ENCODE results near the gene SUGP2. TPM values are rescaled to one million over a fixed set of nuclear protein-coding genes. Genes with fewer than 3 reads are reported as not detected.

The SUGP2 gene
- total and polyA plus RNA-seq, 2 experiments from 2014 or later: 102 to 109 TPM

GRCh38 chr19:18989316-18989715 is 44.0 kb downstream of the SUGP2 start:
- Histone ChIP-seq H3K36me3 (ENCODE audit: insufficient read depth) (peaks cover 9% of the 10 kb centered on the region), H3F3A (replicated peaks; ENCODE audit: low read depth) (peaks cover 16% of the 10 kb centered on the region), H4K20me1 (replicated peaks; ENCODE audit: insufficient read depth) (peaks cover 6% of the 10 kb centered on the region; the same call in 1 of the 2 replicates), H3K4me3 (no peak overlapping the region), H3K27ac (ENCODE audit: low read depth) (no peak overlapping the region), H3K27me3 (ENCODE audit: insufficient read depth) (no peaks in the 10 kb centered on the region), H3K4me1 (ENCODE audit: insufficient read depth) (no peaks in the 10 kb centered on the region; the same call in 1 of the 2 replicates), H3K79me2 (replicated peaks; ENCODE audit: insufficient read depth) (no peaks in the 10 kb centered on the region), H3K9me2 (ENCODE audit: insufficient read depth) (no peaks in the 10 kb centered on the region), H2AFZ (no peak overlapping the region), H3K4me2 (no peak overlapping the region)
- Mint-ChIP-seq H3K9me3 (no peaks in the 10 kb centered on the region), H3K4me1 (peaks cover 1% of the 10 kb centered on the region; the same call in 1 of the 3 replicates), H3K27ac (no peak overlapping the region), H3K4me3 (no peak overlapping the region; the same call in 2 of the 3 replicates), H3K27me3 (ENCODE audit: insufficient read depth, low read depth, poor library complexity) (peaks cover 16% of the 10 kb centered on the region), H3K36me3 (ENCODE audit: low read depth) (peaks cover 25% of the 10 kb centered on the region)
- ATAC-seq (no peak), DNase-seq (ENCODE audit: low spot score) (no peak)
- no peak for TF ChIP-seq EZH2phosphoT487 (IDR thresholded peaks at IDR 0.05; ENCODE audit: unreplicated experiment)
- no peak for TF ChIP-seq JUNB (IDR thresholded peaks at IDR 0.05; ENCODE audit: unreplicated experiment)
- TF ChIP-seq POLR2AphosphoS5 (IDR thresholded peaks at IDR 0.05; ENCODE audit: low read depth): no peak

- peaks cover 12% of the 10 kb centered on the region for H3K27me3 Mint-ChIP-seq (ENCODE audit: insufficient read depth, low read depth, poor library complexity)
- Histone ChIP-seq H4K20me1 (replicated peaks; ENCODE audit: insufficient read depth) (no peaks in the 10 kb centered on the region; the same call in 1 of the 2 replicates), H3K4me1 (ENCODE audit: insufficient read depth) (no peaks in the 10 kb centered on the region; the same call in 1 of the 2 replicates), H3K4me3 (no peak overlapping the region), H3K27me3 (ENCODE audit: insufficient read depth) (no peaks in the 10 kb centered on the region), H3K9me2 (ENCODE audit: insufficient read depth) (no peaks in the 10 kb centered on the region), H2AFZ (no peak overlapping the region), H3K79me2 (replicated peaks; ENCODE audit: insufficient read depth) (no peaks in the 10 kb centered on the region), H3K36me3 (ENCODE audit: insufficient read depth) (0 out of 2 replicates have a peak, but pooled peaks cover under 1% of the 10 kb centered on the region), H3K27ac (ENCODE audit: low read depth) (no peak overlapping the region), H3K4me2 (no peak overlapping the region), H3F3A (replicated peaks; ENCODE audit: low read depth) (peaks cover 5% of the 10 kb centered on the region)
- H3K9me3 Mint-ChIP-seq: no peaks in the 10 kb centered on the region
- DNase-seq (ENCODE audit: low spot score) (no peak), ATAC-seq (no peak)
- H3K4me3 Mint-ChIP-seq: no peak overlapping the region; the same call in 2 of the 3 replicates
- no peak overlapping the region for H3K27ac Mint-ChIP-seq
- TF ChIP-seq POLR2AphosphoS5 (IDR thresholded peaks at IDR 0.05; ENCODE audit: low read depth): no peak
- TF ChIP-seq EZH2 (IDR thresholded peaks at IDR 0.05; ENCODE audit: low read depth, unreplicated experiment): no peak
- TF ChIP-seq ZNF114 (CRISPR knock-in tag; IDR thresholded peaks at IDR 0.05): no peak
- TF ChIP-seq ETS1 (IDR thresholded peaks at IDR 0.05): no peak
- TF ChIP-seq NANOG (IDR thresholded peaks at IDR 0.05; ENCODE audit: borderline replicate concordance): no peak
- no peak for TF ChIP-seq REST (IDR thresholded peaks at IDR 0.05; ENCODE audit: unreplicated experiment)
- H3K4me1 Mint-ChIP-seq: no peaks in the 10 kb centered on the region; the same call in 2 of the 3 replicates
- peaks cover 6% of the 10 kb centered on the region; the same call in 2 of the 3 replicates for H3K36me3 Mint-ChIP-seq (ENCODE audit: low read depth)
Measured at GRCh38 chr19:18987456-18987855, 45.9 kb downstream of the SUGP2 start.

Measured in GM23338 (cell line).